Measurements from ENCODE around the gene RADX. TPM values are rescaled to one million over a fixed set of nuclear protein-coding genes. Genes with fewer than 3 reads are reported as not detected.
A peak's percentile ranks its signal among the peaks of the same experiment; 100 is the strongest.

The RADX gene, protein sequence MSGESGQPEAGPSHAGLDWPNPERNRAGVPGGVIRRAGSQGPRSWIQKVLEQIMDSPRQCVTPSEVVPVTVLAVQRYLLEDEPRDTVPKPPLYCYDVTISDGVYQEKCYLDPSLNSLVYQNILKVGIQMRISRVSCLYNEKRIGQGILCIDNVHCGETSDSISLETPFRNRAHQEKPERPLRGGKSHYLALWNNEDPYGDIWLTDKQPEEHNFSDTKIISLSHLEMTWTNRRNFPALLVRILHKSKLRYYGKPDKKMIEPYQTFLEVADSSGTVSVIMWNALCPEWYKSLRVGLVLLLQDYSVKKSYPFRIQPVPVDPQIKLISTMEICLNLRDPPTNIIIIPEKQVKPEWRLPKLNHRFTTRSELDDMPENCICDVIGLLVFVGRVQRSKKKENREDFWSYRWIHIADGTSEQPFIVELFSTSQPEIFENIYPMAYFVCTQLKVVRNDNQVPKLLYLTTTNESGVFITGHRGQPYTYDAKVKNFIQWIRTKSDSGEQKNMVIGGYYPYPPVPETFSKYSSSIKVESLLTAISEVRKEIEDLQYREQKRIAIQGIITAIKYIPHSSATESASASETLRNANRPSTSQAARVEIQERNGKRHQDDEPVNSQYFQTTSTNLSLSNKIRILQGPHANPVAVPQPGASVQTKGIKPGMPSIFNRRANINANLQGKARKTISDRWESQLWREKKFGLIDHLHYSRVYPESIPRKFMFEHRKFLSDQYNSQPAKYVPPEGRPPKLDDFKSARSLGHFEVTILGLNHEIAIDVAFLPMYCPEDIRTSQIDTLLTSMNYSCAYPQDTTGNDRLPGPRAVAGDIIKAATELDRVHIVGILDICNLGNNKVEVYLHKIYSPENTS
- 2.2 and 3.4 TPM in 2 replicates for total RNA-seq (2022)
- percentile 39 among the genes with signal in this experiment for Bru-seq, nascent RNA
- BruChase-seq, experiment 1, labeled RNA remaining after a 2-hour chase, result percentile 42 among the genes with signal in this experiment
- BruChase-seq, experiment 2, labeled RNA remaining after a 6-hour chase, result percentile 42 among the genes with signal in this experiment
- long read RNA-seq, result 0 reads

DNA sequence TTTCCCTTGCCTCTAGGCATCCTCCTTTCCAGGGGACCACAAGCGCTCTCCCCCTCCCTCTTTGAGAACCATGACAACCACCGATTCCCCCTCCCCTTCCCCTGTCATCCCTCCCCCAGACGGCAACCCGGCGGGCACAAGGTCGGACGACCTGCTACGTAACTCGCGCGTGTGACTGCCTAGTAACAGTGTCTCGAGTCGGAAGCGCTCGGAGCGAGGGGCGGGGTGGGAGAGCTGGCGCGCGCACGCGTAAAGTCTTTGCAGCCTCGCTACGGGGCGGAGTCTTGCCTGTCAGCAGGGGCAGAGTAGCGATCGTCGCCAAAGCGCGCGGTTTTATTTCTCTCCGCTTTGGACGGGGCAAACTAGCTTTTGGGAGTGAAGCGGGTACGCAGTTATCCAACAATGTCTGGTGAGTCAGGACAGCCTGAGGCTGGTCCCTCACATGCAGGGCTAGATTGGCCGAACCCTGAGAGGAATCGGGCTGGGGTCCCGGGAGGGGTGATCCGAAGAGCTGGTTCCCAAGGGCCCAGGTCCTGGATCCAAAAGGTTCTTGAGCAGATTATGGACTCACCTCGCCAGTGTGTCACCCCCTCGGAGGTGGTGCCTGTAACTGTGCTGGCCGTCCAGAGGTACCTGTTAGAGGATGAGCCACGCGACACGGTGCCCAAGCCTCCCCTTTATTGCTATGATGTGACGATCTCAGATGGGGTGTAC, at the start of gene RADX:
Gene RADX, plus strand, starts transcription at position 300 of the 714 bp plus-strand sequence. Its CDS starts 103 bp downstream, at position 403.
- Mint-ChIP-seq H3K36me3 (ENCODE audit: insufficient read depth, unreplicated experiment) (no peaks in the 10 kb centered on the region), H3K4me3 (ENCODE audit: unreplicated experiment) (peak within 1 kb of the TSS; percentile 82), H3K27ac (ENCODE audit: unreplicated experiment) (peak within 1 kb of the TSS; percentile 36), H3K9me3 (ENCODE audit: unreplicated experiment) (no peaks in the 10 kb centered on the region), H3K27me3 (ENCODE audit: insufficient read depth, unreplicated experiment) (no peaks in the 10 kb centered on the region), H3K4me1 (ENCODE audit: low read depth, unreplicated experiment) (peaks cover 6% of the 10 kb centered on the region)
- ChIA-PET CTCF (interaction anchor here (0.6 to 0.7 kb wide), 3 partner anchors 8 to 157 kb away, joined by 3 to 5 read pairs (median 4); no protein-coding TSS in a partner anchor), POLR2A (interaction anchor here (0.6 kb wide), 1 partner anchor 1318 kb away, joined by 3 read pairs; no protein-coding TSS in a partner anchor)
- DNase-seq, result peak; percentile 77 to 81
- Histone ChIP-seq H3K27me3 (replicated peaks; ENCODE audit: control insufficient read depth, insufficient read depth, low read length) (no peaks in the 10 kb centered on the region), H3K36me3 (ENCODE audit: control insufficient read depth, insufficient read depth, low read length) (no peaks in the 10 kb centered on the region), H3K9me3 (no peaks in the 10 kb centered on the region), H3K4me1 (no peaks in the 10 kb centered on the region), H3K4me3 (ENCODE audit: low read depth, low read length) (peak within 1 kb of the TSS; percentile 50)
- intact Hi-C loops (cut with micrococcal nuclease; ENCODE audit: unreplicated experiment), result loop anchor here (1.0 to 5.0 kb wide), 3 partner anchors 80 to 190 kb away; partner anchors contain the start of gene TBC1D8B
- TF ChIP-seq, protein P1, sequence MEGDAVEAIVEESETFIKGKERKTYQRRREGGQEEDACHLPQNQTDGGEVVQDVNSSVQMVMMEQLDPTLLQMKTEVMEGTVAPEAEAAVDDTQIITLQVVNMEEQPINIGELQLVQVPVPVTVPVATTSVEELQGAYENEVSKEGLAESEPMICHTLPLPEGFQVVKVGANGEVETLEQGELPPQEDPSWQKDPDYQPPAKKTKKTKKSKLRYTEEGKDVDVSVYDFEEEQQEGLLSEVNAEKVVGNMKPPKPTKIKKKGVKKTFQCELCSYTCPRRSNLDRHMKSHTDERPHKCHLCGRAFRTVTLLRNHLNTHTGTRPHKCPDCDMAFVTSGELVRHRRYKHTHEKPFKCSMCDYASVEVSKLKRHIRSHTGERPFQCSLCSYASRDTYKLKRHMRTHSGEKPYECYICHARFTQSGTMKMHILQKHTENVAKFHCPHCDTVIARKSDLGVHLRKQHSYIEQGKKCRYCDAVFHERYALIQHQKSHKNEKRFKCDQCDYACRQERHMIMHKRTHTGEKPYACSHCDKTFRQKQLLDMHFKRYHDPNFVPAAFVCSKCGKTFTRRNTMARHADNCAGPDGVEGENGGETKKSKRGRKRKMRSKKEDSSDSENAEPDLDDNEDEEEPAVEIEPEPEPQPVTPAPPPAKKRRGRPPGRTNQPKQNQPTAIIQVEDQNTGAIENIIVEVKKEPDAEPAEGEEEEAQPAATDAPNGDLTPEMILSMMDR (IDR thresholded peaks at IDR 0.05; ENCODE audit: insufficient read depth in 1 of 2, low read depth in 1 of 2, low read length in 1 of 2, severe bottlenecking in 1 of 2, unreplicated experiment in 1 of 2), result no peak
- BruUV-seq (replicated peaks), result TSS peak; percentile 63

DNA sequence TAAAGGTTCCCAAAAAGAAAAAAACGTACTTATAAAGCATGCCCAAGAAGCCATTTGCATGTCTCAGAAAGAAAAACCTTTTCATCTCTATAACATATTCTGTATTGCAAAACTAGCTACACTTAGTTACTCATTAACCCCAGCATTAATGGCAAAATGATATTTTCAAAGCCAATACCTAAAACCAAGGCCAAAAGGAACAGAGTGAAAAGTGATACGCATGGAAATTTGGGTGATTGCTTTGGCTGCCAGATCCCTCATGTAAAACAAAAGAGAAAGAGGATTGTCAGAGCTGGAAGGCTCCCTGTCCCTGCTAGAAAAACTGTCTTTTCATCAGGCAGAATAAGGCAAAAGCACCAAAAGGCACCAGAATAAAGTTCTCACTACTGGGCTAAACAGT, 46.8 kb upstream of the RADX start:
- Mint-ChIP-seq H3K36me3 (ENCODE audit: insufficient read depth, unreplicated experiment) (no peaks in the 10 kb centered on the region), H3K9me3 (ENCODE audit: unreplicated experiment) (no peaks in the 10 kb centered on the region), H3K4me3 (ENCODE audit: unreplicated experiment) (no peak overlapping the region), H3K27ac (ENCODE audit: unreplicated experiment) (no peak overlapping the region), H3K27me3 (ENCODE audit: insufficient read depth, unreplicated experiment) (peaks cover 8% of the 10 kb centered on the region), H3K4me1 (ENCODE audit: low read depth, unreplicated experiment) (no peaks in the 10 kb centered on the region)
- H3K36me3 ChIP-seq (ENCODE audit: control insufficient read depth, insufficient read depth, low read length), result no peaks in the 10 kb centered on the region
- TF ChIP-seq, protein P1 (IDR thresholded peaks at IDR 0.05; ENCODE audit: insufficient read depth in 1 of 2, low read depth in 1 of 2, low read length in 1 of 2, severe bottlenecking in 1 of 2, unreplicated experiment in 1 of 2), result no peak
- H3K4me1 ChIP-seq, result no peaks in the 10 kb centered on the region
- POLR2A ChIA-PET, result interaction anchor here (0.6 kb wide), 1 partner anchor 835 kb away, joined by 3 read pairs; no protein-coding TSS in a partner anchor
- H3K9me3 ChIP-seq, result no peaks in the 10 kb centered on the region
- no peak overlapping the region for H3K4me3 ChIP-seq (ENCODE audit: low read depth, low read length)
- DNase-seq, result no peak
- intact Hi-C loops (cut with micrococcal nuclease; ENCODE audit: unreplicated experiment), result no loop called here
- CTCF ChIA-PET, result no interaction called here
- no TSS peak for BruUV-seq (replicated peaks)
- H3K27me3 ChIP-seq (replicated peaks; ENCODE audit: control insufficient read depth, insufficient read depth, low read length), result no peaks in the 10 kb centered on the region

Data from Caco-2 (cell line).